ENCODE results near the gene ADAMTSL1. TPM values are rescaled to one million over a fixed set of nuclear protein-coding genes. Genes with fewer than 3 reads are reported as not detected.

The ADAMTSL1 gene
- polyA plus RNA-seq, 1 experiment: 17.2 TPM

GRCh38 chr9:18699764-18700163 lies 225.8 kb downstream of the ADAMTSL1 start:
- Histone ChIP-seq H3K4me3 (ENCODE audit: low read depth, low read length) (no peak overlapping the region), H3K27me3 (ENCODE audit: control insufficient read depth, insufficient read depth, low read length) (no peaks in the 10 kb centered on the region), H3K36me3 (ENCODE audit: control insufficient read depth, insufficient read depth, low read length) (no peaks in the 10 kb centered on the region)
- TF ChIP-seq CTCF (IDR thresholded peaks at IDR 0.05; ENCODE audit: insufficient read depth, low read depth, low read length): no peak
- ChIA-PET CTCF (no interaction called here), POLR2A (no interaction called here)
- no peak for DNase-seq (ENCODE audit: low read depth)

- CTCF ChIA-PET: no interaction called here
- H3K4me3 ChIP-seq (ENCODE audit: low read depth, low read length): no peak overlapping the region
- H3K27me3 ChIP-seq (ENCODE audit: control insufficient read depth, insufficient read depth, low read length): no peaks in the 10 kb centered on the region
- no peak for DNase-seq (ENCODE audit: low read depth)
- POLR2A ChIA-PET: no interaction called here
- no peak for TF ChIP-seq CTCF (IDR thresholded peaks at IDR 0.05; ENCODE audit: insufficient read depth, low read depth, low read length)
- H3K36me3 ChIP-seq (ENCODE audit: control insufficient read depth, insufficient read depth, low read length): no peaks in the 10 kb centered on the region
Observed at GRCh38 chr9:18700714-18701113, 226.8 kb downstream of the ADAMTSL1 start.

- POLR2A ChIA-PET: no interaction called here
- no peak overlapping the region for H3K4me3 ChIP-seq (ENCODE audit: low read depth, low read length)
- no peaks in the 10 kb centered on the region for H3K36me3 ChIP-seq (ENCODE audit: control insufficient read depth, insufficient read depth, low read length)
- no peak for TF ChIP-seq CTCF (IDR thresholded peaks at IDR 0.05; ENCODE audit: insufficient read depth, low read depth, low read length)
- DNase-seq (ENCODE audit: low read depth): no peak
- CTCF ChIA-PET: interaction anchor here (1.3 kb wide), 1 partner anchor 11 kb away, joined by 3 read pairs; no protein-coding TSS in a partner anchor
- no peaks in the 10 kb centered on the region for H3K27me3 ChIP-seq (ENCODE audit: control insufficient read depth, insufficient read depth, low read length)
Observed at GRCh38 chr9:18703151-18703900, 229.4 kb downstream of the ADAMTSL1 start.

GRCh38 chr9:18703901-18704379 lies 230.0 kb downstream of the ADAMTSL1 start:
- POLR2A ChIA-PET: no interaction called here
- DNase-seq (ENCODE audit: low read depth): no peak
- CTCF ChIA-PET: interaction anchor here (0.6 to 1.3 kb wide), 2 partner anchors 12 to 13 kb away, joined by 3 read pairs; no protein-coding TSS in a partner anchor
- no peak overlapping the region for H3K4me3 ChIP-seq (ENCODE audit: low read depth, low read length)
- no peaks in the 10 kb centered on the region for H3K27me3 ChIP-seq (ENCODE audit: control insufficient read depth, insufficient read depth, low read length)
- no peaks in the 10 kb centered on the region for H3K36me3 ChIP-seq (ENCODE audit: control insufficient read depth, insufficient read depth, low read length)
- no peak for TF ChIP-seq CTCF (IDR thresholded peaks at IDR 0.05; ENCODE audit: insufficient read depth, low read depth, low read length)

GRCh38 chr9:18705796-18706392 lies 231.9 kb downstream of the ADAMTSL1 start:
- Histone ChIP-seq H3K36me3 (ENCODE audit: control insufficient read depth, insufficient read depth, low read length) (no peaks in the 10 kb centered on the region), H3K27me3 (ENCODE audit: control insufficient read depth, insufficient read depth, low read length) (no peaks in the 10 kb centered on the region), H3K4me3 (ENCODE audit: low read depth, low read length) (no peak overlapping the region)
- no peak for DNase-seq (ENCODE audit: low read depth)
- TF ChIP-seq CTCF (IDR thresholded peaks at IDR 0.05; ENCODE audit: insufficient read depth, low read depth, low read length): no peak
- CTCF ChIA-PET: no interaction called here
- POLR2A ChIA-PET: no interaction called here
